H54 (cell line): ENCODE measurements around the gene KCNJ5.

Experiments used
- DNase-seq: peaks from one replicate; pipeline ENCODE4 v3.0.0; 2011; ENCODE audit warnings: low spot score, mixed read lengths; ENCODE audit not compliant: insufficient read length
- FAIRE-seq: peaks from 3 replicates; lab custom pipeline; 2011; peaks lifted over from hg19 to GRCh38; lab: Jason Lieb, UNC
- POLR2A ChIP-seq: IDR thresholded peaks from 2 replicates; pipeline ENCODE4 v1.6.1; 2011; ENCODE audit warnings: low read depth, mild to moderate bottlenecking, low read length

The KCNJ5 gene

GRCh38 chr11:128965485-128965884 is 74.3 kb downstream of the KCNJ5 start:
- DNase-seq (no peak), FAIRE-seq (no peak)
- TF ChIP-seq POLR2A, result no peak

- no peak for TF ChIP-seq POLR2A
- DNase-seq (no peak), FAIRE-seq (no peak)
These were observed 76.4 kb downstream of the KCNJ5 start for GRCh38 chr11:128967578-128967977.

GRCh38 chr11:128968916-128969315 is 77.8 kb downstream of the KCNJ5 start:
- DNase-seq (no peak), FAIRE-seq (no peak)
- TF ChIP-seq POLR2A, result no peak
